Measurements from ENCODE around the gene LDLRAD4.

Gene LDLRAD4

GRCh38 chr18:13534631-13535030 is 316.1 kb downstream of the LDLRAD4 start:
- no peak for DNase-seq (ENCODE audit: low read depth in 2 of 2)

GRCh38 chr18:13536578-13536977 is 318.0 kb downstream of the LDLRAD4 start:
- DNase-seq (ENCODE audit: low read depth in 2 of 2) = no peak

- DNase-seq (ENCODE audit: low read depth in 2 of 2) = no peak
Observed at GRCh38 chr18:13537022-13537780, 318.6 kb downstream of the LDLRAD4 start.

DNA sequence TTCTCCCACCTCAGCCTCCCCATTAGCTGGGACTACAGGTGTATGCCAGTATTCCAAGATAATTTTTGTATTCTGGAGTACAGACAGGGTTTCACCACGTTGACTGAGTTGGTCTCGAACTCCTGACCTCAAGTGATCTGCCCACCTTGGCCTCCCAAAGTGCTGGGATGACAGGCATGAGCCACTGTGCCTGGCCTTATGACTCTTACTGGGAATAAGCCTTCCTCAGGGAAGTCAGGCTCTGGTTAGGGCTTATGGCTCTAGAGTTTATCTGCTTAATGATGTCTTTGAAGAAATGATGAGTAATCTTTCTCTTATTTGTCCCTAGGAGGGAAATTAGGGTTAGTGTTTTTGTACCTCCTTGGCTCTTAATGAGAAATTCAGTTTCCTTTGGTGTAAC is 320.1 kb downstream of the LDLRAD4 start:
- no peak for DNase-seq (ENCODE audit: low read depth in 2 of 2)

GRCh38 chr18:13539050-13539449 is 320.5 kb downstream of the LDLRAD4 start:
- no peak for DNase-seq (ENCODE audit: low read depth in 2 of 2)

DNA sequence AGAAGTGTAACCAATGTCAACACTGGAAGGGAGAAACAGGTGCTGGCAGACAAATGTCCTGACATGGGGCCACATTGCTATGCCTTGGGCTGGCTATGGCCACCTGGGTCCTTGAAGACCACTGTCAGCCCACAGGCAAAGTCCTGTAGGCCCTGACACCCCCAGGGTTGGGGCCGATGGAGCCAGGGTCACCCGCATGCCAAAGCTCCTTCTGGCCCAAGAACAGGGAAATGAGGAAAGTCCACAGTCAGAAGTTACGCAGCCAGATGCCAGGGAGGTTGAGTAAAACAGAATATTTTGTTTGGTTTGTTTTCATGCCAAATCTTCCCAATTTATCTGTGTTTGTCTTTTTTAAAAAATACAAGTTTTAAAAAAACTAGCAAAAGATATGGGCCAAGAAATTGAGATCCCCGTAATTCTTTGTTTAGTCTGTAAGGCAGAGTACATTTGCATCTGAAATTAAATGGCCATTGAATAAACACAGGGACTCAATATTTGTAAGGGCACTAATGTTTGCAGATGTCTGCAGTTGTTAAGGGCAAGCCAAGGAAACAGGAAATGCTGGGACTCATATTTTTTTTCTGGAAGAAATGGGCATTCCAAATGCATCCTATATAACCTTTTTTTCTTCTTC is 321.4 kb downstream of the LDLRAD4 start:
- no peak for DNase-seq (ENCODE audit: low read depth in 2 of 2)

- DNase-seq (ENCODE audit: low read depth in 2 of 2) = no peak
Observed at GRCh38 chr18:13540477-13541182, 322.1 kb downstream of the LDLRAD4 start.

DNA sequence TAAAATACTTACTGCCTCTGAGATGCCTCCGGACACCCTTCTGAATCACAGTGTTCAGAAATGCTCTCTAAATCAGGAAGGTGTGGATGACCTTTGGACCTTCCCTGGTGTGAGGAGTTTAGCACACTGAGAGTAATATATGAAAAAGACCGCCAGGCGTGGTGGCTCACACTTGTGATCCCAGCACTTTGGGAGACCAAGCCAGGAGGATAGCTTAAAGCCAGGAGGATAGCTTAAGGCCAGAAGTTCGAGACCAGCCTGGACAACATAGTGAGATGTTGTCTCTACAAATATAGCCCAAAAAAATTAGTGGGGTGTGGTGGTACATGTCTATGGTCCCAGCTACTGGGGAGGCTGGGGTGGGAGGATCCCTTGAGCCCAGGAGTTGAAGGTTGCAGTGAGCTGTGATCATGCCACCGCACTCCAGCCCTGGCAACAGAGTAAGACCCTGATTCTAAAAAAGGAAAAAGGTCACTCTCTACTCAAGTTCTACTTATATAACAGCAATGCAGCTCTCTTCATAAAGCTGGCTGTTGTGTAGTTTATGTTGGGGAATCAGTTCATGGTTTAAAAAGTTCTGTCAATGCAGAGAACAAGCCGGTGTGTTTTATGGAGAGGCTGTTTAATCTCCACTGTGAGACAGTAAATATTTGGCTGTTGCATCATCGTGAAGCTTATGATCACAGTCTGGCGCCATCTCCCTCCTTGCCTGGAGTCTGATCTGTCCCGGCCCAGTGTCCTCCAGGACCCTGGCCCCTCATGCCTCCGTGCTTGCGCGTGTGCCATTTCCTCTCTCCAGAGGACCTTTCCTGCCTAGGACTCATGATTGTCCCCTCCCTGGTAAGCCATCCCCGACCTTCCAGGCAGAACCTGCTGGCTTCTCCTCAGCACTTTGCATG is 323.3 kb downstream of the LDLRAD4 start:
- no peak for DNase-seq (ENCODE audit: low read depth in 2 of 2)

DNA sequence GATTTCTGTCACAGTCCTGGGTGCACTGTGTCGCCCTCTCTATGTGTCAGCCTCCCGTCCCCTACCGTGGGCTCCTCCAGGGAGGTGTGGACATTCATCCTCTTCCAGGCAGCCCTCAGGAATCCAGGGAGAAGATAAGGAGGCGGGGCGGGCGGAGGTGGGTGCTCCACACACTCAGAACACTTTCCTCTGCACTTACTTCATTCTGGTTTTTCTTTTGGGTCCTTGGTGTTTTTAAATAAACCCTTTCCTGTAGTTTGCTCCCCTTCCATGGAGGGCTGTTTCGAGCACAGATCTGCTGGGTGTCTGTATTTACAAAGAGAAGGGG is 323.9 kb downstream of the LDLRAD4 start:
- no peak for DNase-seq (ENCODE audit: low read depth in 2 of 2)

GRCh38 chr18:13543144-13543543 is 324.6 kb downstream of the LDLRAD4 start:
- no peak for DNase-seq (ENCODE audit: low read depth in 2 of 2)

DNA sequence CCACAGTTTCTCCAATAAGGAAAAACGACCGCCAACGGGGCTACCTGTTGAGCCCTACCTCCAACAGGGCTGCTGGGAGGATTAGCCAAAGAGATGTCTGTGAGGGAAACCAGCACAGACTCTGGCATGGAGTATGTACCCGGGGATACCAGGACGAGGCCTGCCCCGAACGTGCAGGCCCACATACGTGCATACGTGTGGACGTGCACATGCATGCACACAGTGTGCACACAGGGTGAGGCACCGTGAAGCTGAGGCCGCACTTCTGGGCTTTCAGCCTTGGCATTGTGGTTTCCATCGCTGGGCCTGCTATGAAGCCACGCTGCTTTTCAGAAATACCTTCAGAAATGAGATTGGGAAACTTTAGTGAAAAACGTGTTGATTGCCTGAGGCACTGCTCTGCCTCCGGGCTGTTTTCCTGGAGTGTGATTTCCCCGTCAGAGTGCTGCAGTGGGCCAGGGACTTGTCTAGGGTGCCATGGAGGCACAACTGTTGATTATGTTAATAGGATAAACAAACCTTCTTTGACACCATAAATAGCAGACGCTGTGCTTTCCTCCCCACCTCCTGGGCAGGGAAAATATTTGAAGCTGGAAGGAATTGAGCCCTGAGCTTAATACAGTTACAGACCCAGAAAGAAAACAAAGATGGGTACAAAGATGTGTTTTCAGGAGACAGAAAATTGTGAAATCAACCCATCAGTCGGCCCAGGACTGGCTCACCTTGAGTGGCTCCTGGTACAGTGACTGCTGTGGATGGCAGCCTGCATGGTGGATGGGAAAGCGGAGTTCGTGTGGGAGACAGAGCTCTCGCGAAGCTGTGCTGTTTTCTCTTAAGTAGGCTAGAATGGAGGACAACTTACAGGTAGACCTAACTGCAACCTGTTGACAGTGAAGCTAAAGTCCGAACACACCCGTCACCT is 325.5 kb downstream of the LDLRAD4 start:
- no peak for DNase-seq (ENCODE audit: low read depth in 2 of 2)

DNA sequence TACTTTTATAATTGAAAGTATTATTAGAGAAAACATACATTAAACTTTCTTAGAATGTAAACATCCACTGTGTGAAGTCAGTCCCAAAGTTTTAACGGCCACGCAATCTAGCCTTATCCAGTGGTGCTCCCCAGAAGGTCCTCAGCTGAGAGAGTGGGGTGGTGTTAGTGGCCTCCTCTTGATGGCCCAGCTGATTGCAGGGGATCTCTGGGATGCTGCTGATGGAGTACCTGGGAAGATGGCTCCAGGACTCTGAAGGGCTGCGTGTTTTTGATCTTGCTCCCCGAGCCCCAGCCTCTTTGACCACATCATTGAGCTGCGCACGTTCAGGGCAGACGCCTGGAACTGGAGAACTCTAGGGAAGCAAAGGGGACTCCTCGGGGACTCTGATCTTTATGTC is 326.4 kb downstream of the LDLRAD4 start:
- no peak for DNase-seq (ENCODE audit: low read depth in 2 of 2)

DNA sequence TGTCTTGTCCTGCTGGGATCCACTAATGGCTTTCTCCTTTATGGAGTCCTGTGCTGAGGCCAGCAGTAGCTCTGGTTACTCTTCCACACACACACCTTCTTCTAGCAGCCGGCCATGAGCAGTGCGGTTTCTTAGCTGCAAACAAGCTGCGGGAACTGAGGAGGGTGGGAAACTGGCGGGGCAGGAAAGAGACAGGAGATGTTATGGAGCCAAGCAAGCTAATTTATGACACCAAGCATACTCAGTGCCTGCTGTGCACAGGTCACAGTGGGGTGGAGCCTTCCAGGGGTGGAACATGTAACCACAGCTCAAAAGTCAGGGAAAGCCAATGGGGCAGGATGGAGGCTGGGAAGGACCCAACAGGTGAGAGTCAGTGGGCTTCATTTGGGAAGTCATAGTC is 327.0 kb downstream of the LDLRAD4 start:
- no peak for DNase-seq (ENCODE audit: low read depth in 2 of 2)

DNA sequence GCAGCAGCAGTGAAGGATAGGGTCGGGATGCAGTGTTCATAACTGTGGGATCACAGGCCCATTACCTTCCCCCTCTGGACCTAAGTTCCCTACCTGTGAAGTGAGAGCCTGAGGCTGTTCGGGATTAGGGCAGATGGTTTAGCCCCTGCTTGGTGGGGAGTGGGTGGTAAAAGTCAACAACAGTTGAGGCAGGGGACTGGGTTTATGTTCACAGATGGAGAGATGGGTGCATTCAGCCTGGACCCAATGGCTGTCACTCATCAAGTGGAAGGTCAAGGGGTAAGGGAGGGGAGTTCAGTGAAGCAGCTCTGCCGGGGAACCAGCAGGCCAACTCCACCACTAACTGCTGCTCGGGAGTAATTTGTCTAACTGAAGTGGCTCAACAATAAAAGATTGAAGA is 327.4 kb downstream of the LDLRAD4 start:
- no peak for DNase-seq (ENCODE audit: low read depth in 2 of 2)

DNA sequence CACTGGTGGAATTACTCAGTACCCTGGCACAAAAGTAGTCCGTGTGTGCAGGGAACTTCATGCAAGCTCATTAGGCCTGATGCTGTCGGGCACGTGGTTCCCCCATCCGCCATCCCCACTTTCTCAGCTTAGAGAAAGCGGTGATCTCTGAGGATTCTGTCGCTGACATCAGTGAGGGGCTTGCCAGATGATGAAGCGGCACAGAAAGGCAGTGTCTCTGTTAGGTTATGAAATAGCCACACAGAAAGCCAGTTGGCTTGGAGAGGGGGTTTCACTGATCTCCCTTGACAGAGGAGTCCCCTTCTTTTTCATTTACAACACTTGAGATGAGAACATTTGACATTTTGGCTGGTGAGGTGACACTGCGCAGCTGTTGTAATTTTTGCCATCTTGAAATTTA is 328.1 kb downstream of the LDLRAD4 start:
- DNase-seq (ENCODE audit: low read depth in 2 of 2) = no peak

- DNase-seq (ENCODE audit: low read depth in 2 of 2) = no peak
Observed at GRCh38 chr18:13547347-13547746, 328.8 kb downstream of the LDLRAD4 start.

GRCh38 chr18:13548106-13548819 is 329.7 kb downstream of the LDLRAD4 start:
- no peak for DNase-seq (ENCODE audit: low read depth in 2 of 2)

DNA sequence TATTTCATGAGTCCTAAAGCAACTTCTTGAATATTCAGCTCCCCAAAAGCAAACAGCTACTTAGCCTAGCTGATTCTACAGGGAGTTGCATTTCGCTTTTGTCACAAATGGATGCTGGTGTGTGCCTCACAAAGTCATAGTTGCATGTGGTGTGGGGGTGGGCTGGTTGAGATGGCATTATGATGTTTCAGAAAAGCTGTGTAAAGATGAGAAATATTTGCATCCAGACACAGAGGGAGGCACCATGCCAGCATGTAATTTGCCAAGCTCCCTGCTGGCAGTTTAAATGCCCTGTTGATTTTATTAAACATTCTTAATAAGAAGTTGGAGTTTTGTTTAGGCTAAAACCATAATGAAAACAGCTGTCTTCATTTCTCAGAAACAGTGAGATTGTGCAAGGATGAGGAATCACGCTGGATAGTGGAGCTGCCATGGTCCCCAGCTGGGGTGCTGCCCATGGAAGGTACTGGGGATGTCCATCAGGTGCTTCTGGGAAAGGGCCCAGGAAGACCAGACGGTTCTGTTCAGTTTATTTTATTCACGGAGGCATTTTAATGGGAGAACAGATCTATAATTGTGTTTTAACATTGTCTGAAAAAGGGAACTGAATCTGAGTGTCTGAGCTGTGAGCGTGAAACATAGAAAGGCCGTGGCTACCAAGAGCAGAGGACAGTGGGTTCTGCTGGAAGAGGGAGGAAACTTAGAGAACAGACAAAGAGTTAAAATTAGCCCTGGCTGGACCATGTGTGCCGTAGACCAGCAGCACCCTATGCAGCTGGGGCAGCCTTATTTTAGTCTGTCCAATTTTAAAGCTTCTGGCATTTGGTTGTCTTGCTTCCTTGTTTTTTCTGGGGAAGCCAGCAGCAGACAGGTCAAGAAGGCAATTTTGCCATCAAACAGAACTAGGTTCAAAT is 330.7 kb downstream of the LDLRAD4 start:
- no peak for DNase-seq (ENCODE audit: low read depth in 2 of 2)

- no peak for DNase-seq (ENCODE audit: low read depth in 2 of 2)
Observed at GRCh38 chr18:13549880-13550232, 331.3 kb downstream of the LDLRAD4 start.
